K562 (cell line): ENCODE results near the gene CDC45. TPM values are rescaled to one million over a fixed set of nuclear protein-coding genes. Genes with fewer than 3 reads are reported as not detected.
"Not testable (repeated sequence)": the region's sequence is repeated elsewhere in the genome, so short reads cannot be mapped to it uniquely, and the experiment has no call there.

Experiments used
- ATAC-seq: fragments of 200-7000 bp; cut with Tn5 transposase; 3 replicates; pipeline ENCODE4 v1.9.1; 2020; ENCODE audit warnings: moderate library complexity
- BruUV-seq: library from RNA; stranded (reverse); fragments of 400-500 nt; replicated peaks from 2 replicates; lab custom pipeline; 2021; lab: Mats Ljungman, UMichigan
- CTCF ChIA-PET: fragments of 300-600 bp; formaldehyde crosslinking; extraction: SDS; loops from one replicate; lab custom pipeline; 2021; ENCODE audit warnings: low intra/inter-chr PET ratio; lab: Yijun Ruan, JAX
- POLR2A ChIA-PET: fragments of 300-600, 350-650 bp; sonication (Branson Sonifier 250); formaldehyde crosslinking; extraction: SDS; loops from one replicate; lab custom pipeline; 2021; ENCODE audit warnings: antibody characterized with exemption, inconsistent platforms; lab: Yijun Ruan, JAX
- DNase-seq, 4 experiments: peaks; one replicate each; pipeline versions ENCODE4 v3.0.0 to v3.0.0-alpha.2; 2011 to 2018; ENCODE audit warnings: low spot score in 3 of 4, mixed read lengths in 3 of 4; ENCODE audit errors: extremely low read depth in 1 of 4
- FAIRE-seq: peaks from 2 replicates; lab custom pipeline; 2011; peaks lifted over from hg19 to GRCh38; lab: Jason Lieb, UNC
- H2AFZ ChIP-seq: 2 replicates; pipeline ENCODE4 v1.6.0; 2011; ENCODE audit warnings: low read depth, low read length, control low read depth, inconsistent platforms
- H3K27ac ChIP-seq: fragments of 200-600 bp; 3 replicates; pipeline ENCODE4 v1.8.0; 2011; ENCODE audit warnings: low read depth, mild to moderate bottlenecking, control low read depth, inconsistent platforms, low read length, moderate library complexity, mixed read lengths; ENCODE audit errors: extremely low read depth
- H3K27me3 ChIP-seq, 2 experiments: fragments of 300-600 bp in 1 of 2; 2 replicates in 1 of 2; 3 replicates in 1 of 2; pipeline versions ENCODE4 v1.6.0 to v1.8.0; 2011; ENCODE audit warnings: inconsistent platforms in 2 of 2, low read length in 2 of 2, mild to moderate bottlenecking in 1 of 2, mixed read lengths in 1 of 2, moderate library complexity in 1 of 2; ENCODE audit not compliant: control insufficient read depth in 2 of 2, insufficient read depth in 2 of 2
- H3K36me3 ChIP-seq: fragments of 300-600 bp; 3 replicates; pipeline ENCODE4 v1.8.0; 2011; ENCODE audit warnings: mild to moderate bottlenecking, low read length, inconsistent platforms; ENCODE audit not compliant: control insufficient read depth, insufficient read depth
- H3K4me1 ChIP-seq, 2 experiments: fragments of 200-600 bp in 1 of 2; replicated peaks in 1 of 2; 2 replicates in 1 of 2; 3 replicates in 1 of 2; pipeline versions ENCODE4 v1.5.1 to v1.8.0; 2011; ENCODE audit warnings: inconsistent platforms in 2 of 2, low read length in 2 of 2, mild to moderate bottlenecking in 1 of 2, mixed read lengths in 1 of 2, moderate library complexity in 1 of 2; ENCODE audit not compliant: control insufficient read depth in 2 of 2, insufficient read depth in 2 of 2
- H3K4me2 ChIP-seq: 2 replicates; pipeline ENCODE4 v1.6.1; 2011; ENCODE audit warnings: low read length, control low read depth, inconsistent platforms, mixed read lengths; ENCODE audit not compliant: insufficient read depth
- H3K4me3 ChIP-seq: fragments of 200-600 bp; sonication (generic), shearing (Covaris generic); 2 replicates; pipeline ENCODE4 v1.5.1; 2016; ENCODE audit warnings: control low read depth, inconsistent platforms
- H3K79me2 ChIP-seq: fragments of 200-600 bp; 3 replicates; pipeline ENCODE4 v1.8.0; 2011; ENCODE audit warnings: low read length, inconsistent platforms; ENCODE audit not compliant: control insufficient read depth, insufficient read depth
- H3K9ac ChIP-seq, 2 experiments: 2 replicates each; pipeline versions ENCODE4 v1.6.0 to v1.6.1; 2011; ENCODE audit warnings: low read depth in 2 of 2, low read length in 2 of 2, control low read depth in 1 of 2, inconsistent platforms in 1 of 2, mild to moderate bottlenecking in 1 of 2, mixed read lengths in 1 of 2; ENCODE audit not compliant: insufficient read depth in 1 of 2
- H3K9me1 ChIP-seq: one replicate; pipeline ENCODE4 v1.6.0; 2011; ENCODE audit warnings: inconsistent platforms, mild to moderate bottlenecking, low read length, moderate library complexity; ENCODE audit not compliant: control insufficient read depth, insufficient read depth
- H3K9me3 ChIP-seq: replicated peaks from 2 replicates; pipeline ENCODE4 v1.5.1; 2011; ENCODE audit warnings: low read depth, low read length, inconsistent platforms; ENCODE audit not compliant: control insufficient read depth, insufficient read depth
- H4K20me1 ChIP-seq: replicated peaks from 2 replicates; pipeline ENCODE4 v1.6.1; 2011; ENCODE audit warnings: low read length, inconsistent platforms, mixed read lengths; ENCODE audit not compliant: control insufficient read depth, insufficient read depth
- GABPB2 ChIP-seq: fragments of 250-450 bp; sonication (Bioruptor Pico); conservative IDR thresholded peaks from 2 replicates; pipeline ENCODE4 v1.5.1; 2021; ENCODE audit warnings: mild to moderate bottlenecking
- OTX1 ChIP-seq: fragments of 450-650 bp; formaldehyde crosslinking; IDR thresholded peaks from 2 replicates; pipeline ENCODE4 v1.4.0; 2022; ENCODE audit warnings: mild to moderate bottlenecking
- TEAD1 ChIP-seq, 2 experiments: fragments of 450-650 bp in 1 of 2; sonication (generic) in 1 of 2; formaldehyde crosslinking; IDR thresholded peaks; 2 replicates each; pipeline versions ENCODE4 v1.4.0 to v1.8.0; 2020 to 2022; ENCODE audit warnings: mild to moderate bottlenecking in 2 of 2, missing genetic modification reagents in 1 of 2
- WGBS: fragments of 100-300 bp; shearing (Covaris generic); methylation state at CpG from one replicate; pipeline ENCODE4 v1.1.6; 2016; ENCODE audit warnings: low coverage, mixed read lengths; ENCODE audit not compliant: insufficient coverage; ENCODE audit errors: missing lambda C conversion rate; 5-methylcytosine and 5-hydroxymethylcytosine counted together
- in situ Hi-C: fragments of 300-500 bp; cut with MboI; formaldehyde crosslinking; loops from 4 replicates; pipeline ENCODE4 v1.15.0; 2018; ENCODE audit warnings: inconsistent platforms, mixed read lengths
- intact Hi-C: fragments of 100-400 bp; cut with micrococcal nuclease; formaldehyde crosslinking; loops from 2 replicates; pipeline ENCODE4 v1.14.2; 2022
- polyA plus RNA-seq, 8 experiments: library from polyadenylated mRNA; depleted of rRNA in 4 of 8; stranded (reverse) in 5 of 8; unstranded in 3 of 8; fragments of >200 nt; fragmentation: Nextera tagmentation in 2 of 8; fragmentation: Illumina TruSeq in 1 of 8; extraction: Ambion mirVana in 2 of 8; extraction: Trizol in 1 of 8; gene quantifications; 2 replicates each; pipeline versions ENCODE4 v1.2.1 to v1.2.3, GENCODE V29; 2011 to 2014; ENCODE audit warnings: inconsistent platforms in 1 of 8, missing spikeins in 1 of 8
- total RNA-seq, 7 experiments: library from RNA; depleted of rRNA in 6 of 7; stranded (reverse); fragments of >200 nt in 6 of 7; fragmentation: Illumina TruSeq in 2 of 7; extraction: Trizol in 2 of 7; gene quantifications; 2 replicates each; pipeline versions ENCODE4 v1.2.1 to v1.2.3, GENCODE V29; 2011 to 2021; ENCODE audit warnings: low replicate concordance in 1 of 7
- TF ChIP-seq, protein P1 (sequence below): fragments of 450-650 bp; formaldehyde crosslinking; conservative IDR thresholded peaks from 2 replicates; pipeline ENCODE4 v1.4.0; 2022; ENCODE audit warnings: mild to moderate bottlenecking, missing genetic modification characterization
- TF ChIP-seq, protein P2 (sequence below): IDR thresholded peaks from 2 replicates; pipeline ENCODE4 v1.6.1; 2016; ENCODE audit warnings: missing genetic modification characterization, missing compliant biosample characterization
- TF ChIP-seq, protein P3 (sequence below): fragments of 450-650 bp; formaldehyde crosslinking; IDR thresholded peaks from 2 replicates; pipeline ENCODE4 v1.4.0; 2022; ENCODE audit warnings: missing genetic modification characterization

CDC45 gene
- total and polyA plus RNA-seq, 9 of the 15 experiments (the other 6 are each of a cell fraction or from before 2014, with no cell fraction given) = 251 to 580 (median 410) TPM

DNA sequence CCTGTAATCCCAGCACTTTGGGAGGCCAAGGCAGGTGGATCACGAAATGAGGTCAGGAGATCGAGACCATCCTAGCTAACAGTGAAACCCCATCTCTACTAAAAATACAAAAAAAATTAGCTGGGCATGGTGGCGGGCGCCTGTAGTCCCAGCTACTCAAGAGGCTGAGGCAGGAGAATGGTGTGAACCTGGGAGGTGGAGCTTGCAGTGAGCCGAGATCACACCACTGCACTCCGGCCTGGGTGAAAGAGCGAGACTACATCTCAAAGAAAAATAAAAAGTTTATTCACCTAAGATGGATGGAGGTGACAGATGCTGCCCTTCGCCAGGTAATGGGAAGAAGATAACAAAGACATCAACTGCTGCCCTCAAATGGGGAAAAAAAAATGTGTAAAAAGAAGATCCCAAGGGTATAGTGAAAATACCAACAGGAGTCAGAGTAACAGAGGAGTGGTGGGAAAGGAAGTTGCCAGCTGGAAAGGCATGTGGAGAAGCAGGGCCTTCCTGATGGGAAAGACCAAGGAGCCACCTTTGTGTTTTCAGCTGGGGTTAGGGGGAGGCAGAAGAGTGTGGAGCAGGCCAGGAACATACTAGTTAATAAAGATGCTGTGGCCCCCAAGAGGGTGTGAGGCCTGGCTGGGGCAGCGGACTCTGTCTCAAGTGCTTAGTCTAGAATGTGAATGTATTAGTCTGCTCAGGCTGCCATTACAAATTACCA lies 43.1 kb upstream of the CDC45 start:
- H2AFZ ChIP-seq, in situ Hi-C loops, H3K9me3 ChIP-seq, H3K9me1 ChIP-seq, ATAC-seq, H4K20me1 ChIP-seq, BruUV-seq, H3K27ac ChIP-seq, H3K4me3 ChIP-seq, CTCF ChIA-PET, H3K27me3 ChIP-seq, intact Hi-C loops, FAIRE-seq, H3K4me2 ChIP-seq, H3K9ac ChIP-seq: not testable (repeated sequence)
- POLR2A ChIA-PET = interaction anchor here (0.6 to 11.9 kb wide), 7 partner anchors 12 to 494 kb away, joined by 3 to 284 read pairs (median 4); partner anchors contain the start of gene C22orf39
- WGBS = 95% methylated on average over 9 of the region's 9 CpGs
- peak in 1 of 4 experiments; percentile 30 for DNase-seq
- H3K79me2 ChIP-seq = peaks cover 38% of the 10 kb centered on the region
- H3K4me1 ChIP-seq = peaks cover 5 to 18% of the 10 kb centered on the region in 2 experiments
- peaks cover 62% of the 10 kb centered on the region for H3K36me3 ChIP-seq
- TF ChIP-seq TEAD1 (CRISPR knock-in tag; IDR thresholded peaks at IDR 0.05) (0 out of 4 replicates have a peak, but pooled peaks of 1 of the 2 experiments have one; percentile 25), OTX1 (CRISPR knock-in tag) (0 out of 2 replicates have a peak, but pooled peaks have one; percentile 35), GABPB2 (CRISPR knock-in tag) (0 out of 2 replicates have a peak, but pooled peaks have one; percentile 21)
- TF ChIP-seq, protein P1, sequence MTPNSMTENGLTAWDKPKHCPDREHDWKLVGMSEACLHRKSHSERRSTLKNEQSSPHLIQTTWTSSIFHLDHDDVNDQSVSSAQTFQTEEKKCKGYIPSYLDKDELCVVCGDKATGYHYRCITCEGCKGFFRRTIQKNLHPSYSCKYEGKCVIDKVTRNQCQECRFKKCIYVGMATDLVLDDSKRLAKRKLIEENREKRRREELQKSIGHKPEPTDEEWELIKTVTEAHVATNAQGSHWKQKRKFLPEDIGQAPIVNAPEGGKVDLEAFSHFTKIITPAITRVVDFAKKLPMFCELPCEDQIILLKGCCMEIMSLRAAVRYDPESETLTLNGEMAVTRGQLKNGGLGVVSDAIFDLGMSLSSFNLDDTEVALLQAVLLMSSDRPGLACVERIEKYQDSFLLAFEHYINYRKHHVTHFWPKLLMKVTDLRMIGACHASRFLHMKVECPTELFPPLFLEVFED (CRISPR knock-in tag) = peak; percentile 58; the same call in 1 of the 2 replicates
- TF ChIP-seq, protein P2, sequence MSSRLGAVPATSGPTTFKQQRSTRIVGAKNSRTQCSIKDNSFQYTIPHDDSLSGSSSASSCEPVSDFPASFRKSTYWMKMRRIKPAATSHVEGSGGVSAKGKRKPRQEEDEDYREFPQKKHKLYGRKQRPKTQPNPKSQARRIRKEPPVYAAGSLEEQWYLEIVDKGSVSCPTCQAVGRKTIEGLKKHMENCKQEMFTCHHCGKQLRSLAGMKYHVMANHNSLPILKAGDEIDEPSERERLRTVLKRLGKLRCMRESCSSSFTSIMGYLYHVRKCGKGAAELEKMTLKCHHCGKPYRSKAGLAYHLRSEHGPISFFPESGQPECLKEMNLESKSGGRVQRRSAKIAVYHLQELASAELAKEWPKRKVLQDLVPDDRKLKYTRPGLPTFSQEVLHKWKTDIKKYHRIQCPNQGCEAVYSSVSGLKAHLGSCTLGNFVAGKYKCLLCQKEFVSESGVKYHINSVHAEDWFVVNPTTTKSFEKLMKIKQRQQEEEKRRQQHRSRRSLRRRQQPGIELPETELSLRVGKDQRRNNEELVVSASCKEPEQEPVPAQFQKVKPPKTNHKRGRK (tag) = peak; percentile 10; the same call in 1 of the 2 replicates
- TF ChIP-seq, protein P3, sequence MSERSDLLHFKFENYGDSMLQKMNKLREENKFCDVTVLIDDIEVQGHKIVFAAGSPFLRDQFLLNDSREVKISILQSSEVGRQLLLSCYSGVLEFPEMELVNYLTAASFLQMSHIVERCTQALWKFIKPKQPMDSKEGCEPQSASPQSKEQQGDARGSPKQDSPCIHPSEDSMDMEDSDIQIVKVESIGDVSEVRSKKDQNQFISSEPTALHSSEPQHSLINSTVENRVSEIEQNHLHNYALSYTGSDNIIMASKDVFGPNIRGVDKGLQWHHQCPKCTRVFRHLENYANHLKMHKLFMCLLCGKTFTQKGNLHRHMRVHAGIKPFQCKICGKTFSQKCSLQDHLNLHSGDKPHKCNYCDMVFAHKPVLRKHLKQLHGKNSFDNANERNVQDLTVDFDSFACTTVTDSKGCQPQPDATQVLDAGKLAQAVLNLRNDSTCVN (CRISPR knock-in tag) = peak; percentile 75; the same call in 1 of the 2 replicates
